ENCODE data around the gene CDK5RAP2. TPM values are rescaled to one million over a fixed set of nuclear protein-coding genes. Genes with fewer than 3 reads are reported as not detected.

The CDK5RAP2 gene
- total RNA-seq, 1 donor from 2014 or later, result 50.8 TPM

DNA sequence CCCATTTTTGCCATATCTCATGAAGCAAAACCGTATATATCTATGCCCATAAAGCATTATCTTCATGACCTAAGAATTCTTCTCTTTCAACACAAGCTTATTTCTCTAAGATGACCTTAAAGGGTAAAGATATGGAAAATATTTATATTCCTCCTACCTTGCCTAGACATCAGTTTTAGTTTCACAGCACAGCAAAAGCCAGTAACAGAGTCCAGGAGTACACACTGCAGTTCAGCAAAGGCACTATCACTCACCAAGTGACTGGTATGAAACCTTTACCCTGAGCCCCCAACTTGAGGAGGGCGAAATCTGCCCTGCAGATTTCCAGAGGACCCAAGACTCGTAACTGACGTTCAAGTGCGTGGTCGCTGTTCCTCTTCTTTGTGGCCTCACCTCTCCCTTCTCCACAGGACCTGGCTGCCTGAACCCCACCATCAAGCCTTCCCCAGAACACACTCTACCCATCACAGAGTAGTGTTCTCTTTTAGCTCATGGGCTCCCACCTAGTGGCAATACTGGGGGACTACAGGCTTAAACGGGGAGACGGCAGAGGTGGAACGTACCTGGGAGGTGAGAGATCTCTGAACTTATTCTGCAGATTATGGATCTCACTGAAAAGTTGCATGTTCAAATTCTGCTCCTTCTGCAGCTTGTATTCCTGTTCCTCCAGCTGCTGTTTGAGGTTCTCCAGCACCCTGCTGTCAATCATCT is 141.0 kb downstream of the CDK5RAP2 start:
- DNase-seq (ENCODE audit: low spot score), result peak; percentile 26
- H3K4me3 Mint-ChIP-seq (ENCODE audit: unreplicated experiment), result no peak overlapping the region
- peaks cover 13% of the 10 kb centered on the region for H3K4me1 Mint-ChIP-seq (ENCODE audit: unreplicated experiment)
- no peak overlapping the region for H3K27ac Mint-ChIP-seq (ENCODE audit: unreplicated experiment)
- H3K36me3 Mint-ChIP-seq (ENCODE audit: low read depth, unreplicated experiment), result no peaks in the 10 kb centered on the region
- no peaks in the 10 kb centered on the region for H3K27me3 Mint-ChIP-seq (ENCODE audit: unreplicated experiment)
- no peaks in the 10 kb centered on the region for H3K9me3 Mint-ChIP-seq (ENCODE audit: unreplicated experiment)
- TF ChIP-seq, protein P1, sequence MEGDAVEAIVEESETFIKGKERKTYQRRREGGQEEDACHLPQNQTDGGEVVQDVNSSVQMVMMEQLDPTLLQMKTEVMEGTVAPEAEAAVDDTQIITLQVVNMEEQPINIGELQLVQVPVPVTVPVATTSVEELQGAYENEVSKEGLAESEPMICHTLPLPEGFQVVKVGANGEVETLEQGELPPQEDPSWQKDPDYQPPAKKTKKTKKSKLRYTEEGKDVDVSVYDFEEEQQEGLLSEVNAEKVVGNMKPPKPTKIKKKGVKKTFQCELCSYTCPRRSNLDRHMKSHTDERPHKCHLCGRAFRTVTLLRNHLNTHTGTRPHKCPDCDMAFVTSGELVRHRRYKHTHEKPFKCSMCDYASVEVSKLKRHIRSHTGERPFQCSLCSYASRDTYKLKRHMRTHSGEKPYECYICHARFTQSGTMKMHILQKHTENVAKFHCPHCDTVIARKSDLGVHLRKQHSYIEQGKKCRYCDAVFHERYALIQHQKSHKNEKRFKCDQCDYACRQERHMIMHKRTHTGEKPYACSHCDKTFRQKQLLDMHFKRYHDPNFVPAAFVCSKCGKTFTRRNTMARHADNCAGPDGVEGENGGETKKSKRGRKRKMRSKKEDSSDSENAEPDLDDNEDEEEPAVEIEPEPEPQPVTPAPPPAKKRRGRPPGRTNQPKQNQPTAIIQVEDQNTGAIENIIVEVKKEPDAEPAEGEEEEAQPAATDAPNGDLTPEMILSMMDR (IDR thresholded peaks at IDR 0.05; ENCODE audit: unreplicated experiment), result peak; percentile 66

DNA sequence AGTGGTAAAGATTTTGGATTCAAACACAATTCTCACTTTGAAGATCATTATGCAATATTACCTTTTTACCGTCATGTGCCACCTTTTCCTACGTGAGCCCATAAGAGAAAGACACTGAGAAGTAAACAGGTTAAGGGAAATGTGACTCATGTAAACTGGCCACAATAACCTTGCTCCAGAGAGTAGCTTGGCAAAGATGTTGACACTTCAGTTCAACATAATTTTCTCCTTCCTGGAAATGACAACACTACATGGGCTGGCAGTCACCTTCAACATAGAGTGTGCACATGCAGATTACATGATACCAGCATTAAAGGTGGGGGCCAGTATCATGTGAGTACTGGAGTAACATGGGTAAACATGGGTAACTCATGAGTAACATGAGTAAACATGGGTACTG is 141.9 kb downstream of the CDK5RAP2 start:
- DNase-seq (ENCODE audit: low spot score), result no peak
- H3K36me3 Mint-ChIP-seq (ENCODE audit: low read depth, unreplicated experiment), result no peaks in the 10 kb centered on the region
- H3K4me3 Mint-ChIP-seq (ENCODE audit: unreplicated experiment), result no peak overlapping the region
- H3K4me1 Mint-ChIP-seq (ENCODE audit: unreplicated experiment), result peaks cover 13% of the 10 kb centered on the region
- TF ChIP-seq, protein P1 (IDR thresholded peaks at IDR 0.05; ENCODE audit: unreplicated experiment), result no peak
- H3K27ac Mint-ChIP-seq (ENCODE audit: unreplicated experiment), result no peak overlapping the region
- no peaks in the 10 kb centered on the region for H3K9me3 Mint-ChIP-seq (ENCODE audit: unreplicated experiment)
- no peaks in the 10 kb centered on the region for H3K27me3 Mint-ChIP-seq (ENCODE audit: unreplicated experiment)

DNA sequence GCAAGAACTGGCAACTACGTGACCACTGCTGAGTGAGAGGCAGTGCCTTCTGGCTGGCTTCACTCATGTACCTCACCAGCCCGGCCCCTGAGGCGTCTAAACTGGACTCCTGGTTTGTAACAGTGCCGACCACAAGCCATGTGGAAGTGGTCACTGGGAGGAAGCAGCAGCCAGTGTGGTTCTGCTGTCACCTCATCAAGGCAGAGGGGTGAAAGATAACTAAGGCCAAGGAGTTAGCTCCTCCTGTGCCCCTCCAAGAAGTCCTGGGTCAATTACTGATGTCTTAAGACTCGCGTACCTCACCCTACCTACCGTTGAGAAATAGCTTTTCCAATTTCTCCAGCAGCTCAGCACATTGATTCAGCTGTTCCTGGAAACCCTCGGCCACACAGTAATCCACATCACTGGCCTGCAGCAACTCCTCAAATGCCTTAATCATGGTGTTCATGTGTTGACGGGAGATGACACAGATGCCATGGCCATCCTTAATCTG is 142.9 kb downstream of the CDK5RAP2 start:
- no peak for DNase-seq (ENCODE audit: low spot score)
- Mint-ChIP-seq H3K4me1 (ENCODE audit: unreplicated experiment) (peaks cover 13% of the 10 kb centered on the region), H3K27me3 (ENCODE audit: unreplicated experiment) (no peaks in the 10 kb centered on the region), H3K4me3 (ENCODE audit: unreplicated experiment) (no peak overlapping the region), H3K27ac (ENCODE audit: unreplicated experiment) (no peak overlapping the region), H3K9me3 (ENCODE audit: unreplicated experiment) (no peaks in the 10 kb centered on the region), H3K36me3 (ENCODE audit: low read depth, unreplicated experiment) (no peaks in the 10 kb centered on the region)
- TF ChIP-seq, protein P1 (IDR thresholded peaks at IDR 0.05; ENCODE audit: unreplicated experiment), result no peak

DNA sequence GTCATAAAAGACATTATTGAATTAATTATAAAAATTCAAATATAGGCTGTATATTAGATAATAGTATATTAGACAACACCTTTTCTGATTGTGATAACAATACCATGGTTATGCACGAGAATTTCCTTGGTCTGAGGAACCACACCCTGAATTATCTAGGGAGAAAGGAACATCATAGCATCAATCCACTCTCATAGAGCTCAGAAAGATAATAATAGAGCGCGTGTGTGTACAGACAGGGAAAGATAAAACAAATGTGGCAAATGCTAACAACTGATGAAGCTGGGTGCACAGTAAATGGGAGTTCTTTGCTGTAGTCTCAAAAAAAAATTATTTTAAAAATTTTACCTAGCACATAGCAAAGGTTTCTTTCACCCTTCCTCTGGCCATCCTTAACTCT is 143.5 kb downstream of the CDK5RAP2 start:
- no peaks in the 10 kb centered on the region for H3K27me3 Mint-ChIP-seq (ENCODE audit: unreplicated experiment)
- H3K9me3 Mint-ChIP-seq (ENCODE audit: unreplicated experiment), result no peaks in the 10 kb centered on the region
- H3K27ac Mint-ChIP-seq (ENCODE audit: unreplicated experiment), result no peak overlapping the region
- DNase-seq (ENCODE audit: low spot score), result no peak
- TF ChIP-seq, protein P1 (IDR thresholded peaks at IDR 0.05; ENCODE audit: unreplicated experiment), result no peak
- H3K36me3 Mint-ChIP-seq (ENCODE audit: low read depth, unreplicated experiment), result no peaks in the 10 kb centered on the region
- no peak overlapping the region for H3K4me3 Mint-ChIP-seq (ENCODE audit: unreplicated experiment)
- H3K4me1 Mint-ChIP-seq (ENCODE audit: unreplicated experiment), result peaks cover 13% of the 10 kb centered on the region

DNA sequence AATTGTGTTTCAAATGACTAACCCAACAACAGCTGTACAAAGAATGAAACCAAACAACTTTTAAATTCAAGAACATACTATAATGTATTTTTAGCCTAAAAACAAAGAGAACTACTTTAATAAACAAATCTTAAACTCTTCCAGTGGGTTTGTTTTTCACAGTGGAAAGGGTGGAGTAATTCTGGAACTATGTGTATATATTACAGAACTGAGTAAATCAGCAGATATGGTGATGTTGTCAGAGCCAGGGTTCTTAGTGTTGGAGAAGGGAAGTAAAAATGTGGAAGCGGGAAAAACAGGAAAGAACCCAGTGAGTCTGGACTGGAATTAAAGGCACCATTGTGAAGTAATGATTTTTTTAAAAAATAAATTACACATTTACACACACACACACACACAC is 144.9 kb downstream of the CDK5RAP2 start:
- H3K36me3 Mint-ChIP-seq (ENCODE audit: low read depth, unreplicated experiment), result no peaks in the 10 kb centered on the region

More for the DNA sequence above, 144.9 kb downstream of the CDK5RAP2 start:
- no peaks in the 10 kb centered on the region for H3K9me3 Mint-ChIP-seq (ENCODE audit: unreplicated experiment)
- H3K4me3 Mint-ChIP-seq (ENCODE audit: unreplicated experiment), result no peak overlapping the region
- H3K27ac Mint-ChIP-seq (ENCODE audit: unreplicated experiment), result peak overlapping the region; percentile 58
- peaks cover 13% of the 10 kb centered on the region for H3K4me1 Mint-ChIP-seq (ENCODE audit: unreplicated experiment)
- no peaks in the 10 kb centered on the region for H3K27me3 Mint-ChIP-seq (ENCODE audit: unreplicated experiment)
- no peak for DNase-seq (ENCODE audit: low spot score)
- TF ChIP-seq, protein P1 (IDR thresholded peaks at IDR 0.05; ENCODE audit: unreplicated experiment), result no peak
